SK-N-SH (cell line): ENCODE results near the gene CRELD2.

ENCODE experiments used
- CTCF ChIP-seq: fragments of 200-600 bp; sonication (generic); IDR thresholded peaks from 2 replicates; pipeline ENCODE4 v1.6.1; 2017; ENCODE audit warnings: antibody characterized with exemption, mild to moderate bottlenecking, moderate library complexity
- EP300 ChIP-seq, 2 experiments: IDR thresholded peaks; 2 replicates each; pipeline versions ENCODE4 v1.4.0 to v1.6.1; 2012; ENCODE audit warnings: borderline replicate concordance in 1 of 2, low read depth in 1 of 2, low read length in 1 of 2
- JUND ChIP-seq: IDR thresholded peaks from 2 replicates; pipeline ENCODE4 v1.4.0; 2012
- MAX ChIP-seq: IDR thresholded peaks from 2 replicates; pipeline ENCODE4 v1.4.0; 2012; ENCODE audit warnings: low read depth
- MXI1 ChIP-seq: IDR thresholded peaks from 2 replicates; pipeline ENCODE4 v1.6.1; 2012; ENCODE audit warnings: mild to moderate bottlenecking, low read depth, low read length, improper control_type of control experiment
- NRF1 ChIP-seq: IDR thresholded peaks from 2 replicates; pipeline ENCODE4 v1.6.1; 2012; ENCODE audit warnings: low read depth, mild to moderate bottlenecking, low read length
- POLR2AphosphoS5 ChIP-seq: IDR thresholded peaks from 2 replicates; pipeline ENCODE4 v1.6.1; 2012; ENCODE audit warnings: low read depth, low read length
- REST ChIP-seq: IDR thresholded peaks from 2 replicates; pipeline ENCODE4 v1.6.1; 2012; ENCODE audit warnings: mild to moderate bottlenecking, low read depth, low read length, moderate library complexity
- RFX5 ChIP-seq: IDR thresholded peaks from 2 replicates; pipeline ENCODE4 v1.6.1; 2012; ENCODE audit warnings: mild to moderate bottlenecking, improper control_type of control experiment, low read length
- SMC3 ChIP-seq: IDR thresholded peaks from 2 replicates; pipeline ENCODE4 v1.6.1; 2012; ENCODE audit warnings: low read depth, low read length, improper control_type of control experiment
- TEAD4 ChIP-seq: IDR thresholded peaks from 2 replicates; pipeline ENCODE4 v1.4.0; 2012; ENCODE audit warnings: mild to moderate bottlenecking, borderline replicate concordance; ENCODE audit not compliant: insufficient read depth
- YY1 ChIP-seq: IDR thresholded peaks from 2 replicates; pipeline ENCODE4 v1.4.0; 2012; ENCODE audit warnings: low read depth, mild to moderate bottlenecking

GRCh38 chr22:49948116-49948957, 29.9 kb downstream of the CRELD2 start:
- no peak for TF ChIP-seq CTCF
- TF ChIP-seq EP300 (IDR thresholded peaks at IDR 0.05; ENCODE audit: borderline replicate concordance in 1 of 2, low read depth in 1 of 2, low read length in 1 of 2), result no peak
- no peak for TF ChIP-seq POLR2AphosphoS5
- no peak for TF ChIP-seq YY1
- no peak for TF ChIP-seq MAX
- no peak for TF ChIP-seq TEAD4
- no peak for TF ChIP-seq RFX5
- TF ChIP-seq SMC3, result no peak
- TF ChIP-seq REST, result no peak
- no peak for TF ChIP-seq MXI1
- no peak for TF ChIP-seq NRF1
- TF ChIP-seq JUND, result no peak
